Activated T-cell treated with anti-CD3 and anti-CD28 coated beads, Interleukin-2, amount 50 U/mL, for 72 hours (primary cell): ENCODE data around the gene CP. TPM values are rescaled to one million over a fixed set of nuclear protein-coding genes. Genes with fewer than 3 reads are reported as not detected.
"Not testable (repeated sequence)": the region's sequence is repeated elsewhere in the genome, so short reads cannot be mapped to it uniquely, and the experiment has no call there.

Experiments
- ATAC-seq, 2 donors: fragments of 150-1000 bp; cut with Tn5 transposase; replicated peaks in 1 of 2; 2 replicates each; pipeline ENCODE4 v1.10.0; 2021; ENCODE audit warnings: moderate library complexity in 2 of 2, mild to moderate bottlenecking in 1 of 2
- DNase-seq, 2 donors: peaks; one replicate each; pipeline ENCODE4 v3.0.0; 2021 to 2022; ENCODE audit warnings: mixed read lengths in 1 of 2
- H3K27ac Mint-ChIP-seq: one replicate; pipeline ENCODE4 v1.8.0; 2022; ENCODE audit warnings: mild to moderate bottlenecking, moderate library complexity, mixed read lengths
- H3K27me3 Mint-ChIP-seq: one replicate; pipeline ENCODE4 v1.8.0; 2022; ENCODE audit warnings: low read depth, mixed read lengths
- H3K36me3 Mint-ChIP-seq, 2 donors: one replicate each; pipeline ENCODE4 v1.8.0; 2022; ENCODE audit warnings: mixed read lengths in 2 of 2, mild to moderate bottlenecking in 1 of 2; ENCODE audit not compliant: insufficient read depth in 2 of 2
- H3K4me1 Mint-ChIP-seq: one replicate; pipeline ENCODE4 v1.8.0; 2022; ENCODE audit warnings: low read depth, mixed read lengths
- H3K4me3 Mint-ChIP-seq, 2 donors: one replicate each; pipeline ENCODE4 v1.8.0; 2022; ENCODE audit warnings: mild to moderate bottlenecking in 2 of 2, mixed read lengths in 2 of 2, moderate library complexity in 2 of 2
- H3K9me3 Mint-ChIP-seq, 2 donors: one replicate each; pipeline ENCODE4 v1.8.0; 2022; ENCODE audit warnings: mixed read lengths in 2 of 2
- total RNA-seq, 2 donors: library from RNA; stranded (reverse); gene quantifications; one replicate each; pipeline ENCODE4 v1.2.3, GENCODE V29; 2022

Gene CP
- total RNA-seq, 2 donors from 2014 or later, result not detected

GRCh38 chr3:149243540-149243939 lies 21.9 kb upstream of the CP start:
- H3K27ac Mint-ChIP-seq, result no peak overlapping the region
- H3K4me1 Mint-ChIP-seq, result peaks cover 22% of the 10 kb centered on the region
- ATAC-seq (no peak), DNase-seq (no peak)
- H3K27me3 Mint-ChIP-seq, result peaks cover 2% of the 10 kb centered on the region
- H3K9me3 Mint-ChIP-seq, result no peaks in the 10 kb centered on the region
- no peak overlapping the region for H3K4me3 Mint-ChIP-seq
- H3K36me3 Mint-ChIP-seq, result no peaks in the 10 kb centered on the region

- DNase-seq, result no peak
- no peak overlapping the region for H3K4me3 Mint-ChIP-seq
- no peaks in the 10 kb centered on the region for H3K36me3 Mint-ChIP-seq
- H3K9me3 Mint-ChIP-seq, result no peaks in the 10 kb centered on the region
- no peak for ATAC-seq
- no peaks in the 10 kb centered on the region for H3K4me1 Mint-ChIP-seq
- H3K27ac Mint-ChIP-seq, result no peak overlapping the region
- H3K27me3 Mint-ChIP-seq, result peaks cover 24% of the 10 kb centered on the region
These were observed 17.8 kb upstream of the CP start for GRCh38 chr3:149239357-149239936.

GRCh38 chr3:149238268-149238667 lies 16.6 kb upstream of the CP start:
- H3K4me1 Mint-ChIP-seq, H3K27ac Mint-ChIP-seq, H3K36me3 Mint-ChIP-seq, ATAC-seq, H3K4me3 Mint-ChIP-seq, DNase-seq, H3K9me3 Mint-ChIP-seq: not testable (repeated sequence)
- peaks cover 24% of the 10 kb centered on the region for H3K27me3 Mint-ChIP-seq

- H3K4me3 Mint-ChIP-seq, result no peak overlapping the region
- ATAC-seq (no peak), DNase-seq (no peak)
- H3K4me1 Mint-ChIP-seq, result no peaks in the 10 kb centered on the region
- H3K27ac Mint-ChIP-seq, result no peak overlapping the region
- H3K36me3 Mint-ChIP-seq, result no peaks in the 10 kb centered on the region
- no peaks in the 10 kb centered on the region for H3K9me3 Mint-ChIP-seq
- peaks cover 32% of the 10 kb centered on the region for H3K27me3 Mint-ChIP-seq
These were observed 14.2 kb upstream of the CP start for GRCh38 chr3:149235599-149236424.

GRCh38 chr3:149234671-149235245 lies 13.1 kb upstream of the CP start:
- no peak overlapping the region for H3K27ac Mint-ChIP-seq
- no peak overlapping the region for H3K4me3 Mint-ChIP-seq
- H3K36me3 Mint-ChIP-seq, result no peaks in the 10 kb centered on the region
- ATAC-seq (no peak), DNase-seq (no peak)
- H3K4me1 Mint-ChIP-seq, result no peaks in the 10 kb centered on the region
- H3K9me3 Mint-ChIP-seq, result no peaks in the 10 kb centered on the region
- H3K27me3 Mint-ChIP-seq, result peaks cover 32% of the 10 kb centered on the region

- H3K4me1 Mint-ChIP-seq, result no peaks in the 10 kb centered on the region
- no peak for ATAC-seq
- no peak overlapping the region for H3K27ac Mint-ChIP-seq
- no peaks in the 10 kb centered on the region for H3K9me3 Mint-ChIP-seq
- H3K36me3 Mint-ChIP-seq, result no peaks in the 10 kb centered on the region
- peaks cover 28% of the 10 kb centered on the region for H3K27me3 Mint-ChIP-seq
- H3K4me3 Mint-ChIP-seq, result no peak overlapping the region
- DNase-seq, result no peak
These were observed 11.7 kb upstream of the CP start for GRCh38 chr3:149233323-149233722.

GRCh38 chr3:149231871-149232270 lies 10.2 kb upstream of the CP start:
- Mint-ChIP-seq H3K36me3 (no peaks in the 10 kb centered on the region), H3K9me3 (no peaks in the 10 kb centered on the region), H3K27me3 (peaks cover 16% of the 10 kb centered on the region), H3K4me3 (no peak overlapping the region), H3K4me1 (no peaks in the 10 kb centered on the region), H3K27ac (no peak overlapping the region)
- ATAC-seq, result no peak
- no peak for DNase-seq

- H3K4me3 Mint-ChIP-seq, result no peak overlapping the region
- no peak overlapping the region for H3K27ac Mint-ChIP-seq
- ATAC-seq (no peak), DNase-seq (no peak)
- H3K4me1 Mint-ChIP-seq, result peaks cover 21% of the 10 kb centered on the region
- H3K9me3 Mint-ChIP-seq, result no peaks in the 10 kb centered on the region
- peaks cover 2% of the 10 kb centered on the region in 2 donors for H3K36me3 Mint-ChIP-seq
- H3K27me3 Mint-ChIP-seq, result peaks cover 13% of the 10 kb centered on the region
These were observed 6.1 kb upstream of the CP start for GRCh38 chr3:149227591-149228268.

- no peak for DNase-seq
- Mint-ChIP-seq H3K36me3 (peaks cover 2% of the 10 kb centered on the region in 2 donors), H3K27me3 (peaks cover 11% of the 10 kb centered on the region), H3K9me3 (no peaks in the 10 kb centered on the region), H3K27ac (no peak overlapping the region), H3K4me1 (peaks cover 21% of the 10 kb centered on the region), H3K4me3 (no peak overlapping the region)
- no peak for ATAC-seq
These were observed 5.1 kb upstream of the CP start for GRCh38 chr3:149226776-149227175.

- Mint-ChIP-seq H3K4me1 (peaks cover 21% of the 10 kb centered on the region), H3K9me3 (no peaks in the 10 kb centered on the region), H3K27me3 (peaks cover 5% of the 10 kb centered on the region), H3K36me3 (peaks cover 2% of the 10 kb centered on the region in 2 donors), H3K27ac (peak overlapping the region; percentile 48), H3K4me3 (peak overlapping the region; percentile 67 to 81)
- DNase-seq (peak; percentile 50 to 60), ATAC-seq (peak; percentile 97 to 98)
These were observed 3.3 kb upstream of the CP start for GRCh38 chr3:149224736-149225594.

- no peak for DNase-seq
- Mint-ChIP-seq H3K36me3 (peaks cover 2% of the 10 kb centered on the region in 2 donors), H3K27ac (no peak overlapping the region), H3K4me1 (peaks cover 21% of the 10 kb centered on the region), H3K9me3 (no peaks in the 10 kb centered on the region), H3K27me3 (peaks cover 10% of the 10 kb centered on the region), H3K4me3 (no peak overlapping the region)
- no peak for ATAC-seq
These were observed 1.8 kb upstream of the CP start for GRCh38 chr3:149223461-149223820.

- H3K4me1 Mint-ChIP-seq, H3K27ac Mint-ChIP-seq, DNase-seq, ATAC-seq, H3K4me3 Mint-ChIP-seq, H3K36me3 Mint-ChIP-seq, H3K9me3 Mint-ChIP-seq: not testable (repeated sequence)
- peaks cover 10% of the 10 kb centered on the region for H3K27me3 Mint-ChIP-seq
These were observed 2.1 kb downstream of the CP start for GRCh38 chr3:149219380-149220121.
